HG02973 (cell line): ENCODE results near the gene PLIN5.
"Not testable (repeated sequence)": the region's sequence is repeated elsewhere in the genome, so short reads cannot be mapped to it uniquely, and the experiment has no call there.

ENCODE experiments used
- ATAC-seq: cut with Tn5 transposase; IDR thresholded peaks from one replicate; pipeline ENCODE4 v1.9.1; 2021; ENCODE audit warnings: moderate library complexity; ENCODE audit not compliant: unreplicated experiment

Gene PLIN5

DNA sequence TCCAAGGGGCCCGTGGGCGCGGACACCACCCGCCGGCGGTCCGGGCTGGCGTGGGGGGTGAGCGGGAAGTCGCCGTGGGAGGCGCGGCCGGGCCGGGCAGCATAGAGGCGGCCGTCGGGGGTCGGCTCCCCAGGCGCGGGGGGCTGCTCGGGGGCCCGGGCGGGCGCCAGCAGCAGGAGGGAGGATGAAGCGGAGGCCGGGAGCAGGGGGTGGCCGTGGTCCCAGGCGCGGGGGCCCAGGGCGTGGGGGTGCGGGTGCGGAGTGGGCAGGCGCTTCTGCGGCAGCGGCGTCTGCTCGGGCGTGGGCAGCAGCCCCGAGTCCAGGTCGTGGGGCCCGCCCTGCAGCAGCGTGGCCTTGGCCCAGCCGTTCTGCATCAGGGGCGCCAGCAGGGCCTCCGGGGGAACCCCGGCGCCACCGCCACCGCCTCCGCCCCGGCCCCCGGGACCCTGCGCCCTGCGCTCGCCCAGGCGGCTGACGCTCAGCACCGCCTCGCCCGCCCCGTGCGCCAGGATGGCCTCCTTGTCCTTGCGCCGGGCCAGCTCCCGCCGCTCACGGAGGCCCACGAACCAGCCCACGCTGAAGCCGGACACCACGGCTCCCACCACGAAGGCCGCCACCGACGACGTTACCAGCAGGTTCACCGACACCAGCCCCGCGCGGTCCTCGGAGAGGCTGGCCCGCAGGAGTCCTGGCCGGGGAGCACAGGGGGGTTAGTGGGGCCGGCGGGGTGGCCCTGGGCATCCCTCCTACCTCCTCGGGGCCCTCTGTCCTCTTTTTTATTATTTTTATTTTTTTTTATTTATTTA lies 9.0 kb upstream of the PLIN5 start:
- ATAC-seq = no peak

GRCh38 chr19:4542896-4543841 lies 8.1 kb upstream of the PLIN5 start:
- ATAC-seq = no peak

DNA sequence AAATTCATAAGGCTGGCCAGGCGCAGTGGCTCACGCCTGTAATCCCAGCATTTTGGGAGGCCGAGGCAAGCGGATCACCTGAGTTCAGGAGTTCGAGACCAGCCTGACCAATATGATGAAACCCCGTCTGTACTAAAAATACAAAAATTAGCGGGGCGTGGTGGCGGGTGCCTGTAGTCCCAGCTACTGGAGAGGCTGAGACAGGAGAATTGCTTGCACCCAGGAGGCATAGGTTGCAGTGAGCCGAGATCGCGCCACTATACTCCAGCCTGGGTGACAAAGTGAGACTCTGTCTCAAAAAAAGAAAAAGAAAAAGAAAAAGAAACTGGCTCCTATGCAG lies 6.8 kb upstream of the PLIN5 start:
- not testable (repeated sequence) for ATAC-seq

GRCh38 chr19:4541114-4541805 lies 6.2 kb upstream of the PLIN5 start:
- ATAC-seq = no peak

DNA sequence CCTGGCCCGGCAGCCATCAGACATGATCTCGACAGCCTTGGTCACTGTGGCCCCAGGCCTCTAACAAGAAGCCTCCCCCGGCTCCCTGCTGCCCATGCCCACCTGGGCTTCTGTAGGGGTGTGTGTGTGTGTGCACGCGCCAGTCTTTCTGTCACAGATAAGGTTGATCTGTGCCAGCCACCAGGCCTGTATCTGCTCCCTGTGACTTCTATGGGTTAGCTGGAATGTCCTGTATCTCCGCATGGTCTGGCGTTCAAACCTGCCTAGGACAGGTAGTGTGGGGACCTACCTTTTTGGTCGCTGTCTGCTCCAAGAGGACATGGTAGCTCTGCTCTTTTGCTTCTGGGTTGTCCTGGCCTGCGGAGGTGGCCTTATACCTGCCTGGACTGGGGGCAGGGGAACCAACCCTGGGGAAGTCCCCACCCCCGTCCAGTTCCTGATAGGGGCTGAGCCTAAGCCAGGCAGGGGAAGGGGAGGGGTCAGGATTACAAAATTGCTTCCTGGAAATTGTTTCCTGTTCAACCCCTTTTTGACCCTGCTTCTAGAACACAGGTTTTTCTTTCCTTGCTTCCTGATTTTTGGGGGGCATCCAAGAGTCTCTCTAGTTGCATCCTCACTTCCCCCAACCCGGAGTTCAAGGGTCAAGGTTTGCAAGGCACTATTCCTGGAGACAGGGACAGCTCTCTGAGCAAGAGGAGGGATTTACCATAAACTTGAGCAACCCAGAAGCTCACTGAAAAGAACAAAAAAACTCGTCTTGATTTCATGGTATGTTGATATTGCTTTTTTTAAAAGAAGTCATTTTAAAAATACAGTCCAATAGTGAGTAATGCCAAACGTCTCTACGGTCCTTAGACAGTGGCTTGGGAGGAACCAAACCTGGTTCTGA lies 4.9 kb upstream of the PLIN5 start, which contains the start of gene LRG1:
Gene LRG1 (minus strand): TSS at position 344 of the 889 bp plus-strand sequence. CDS start 23 bp downstream, at position 321.
- no peak for ATAC-seq

DNA sequence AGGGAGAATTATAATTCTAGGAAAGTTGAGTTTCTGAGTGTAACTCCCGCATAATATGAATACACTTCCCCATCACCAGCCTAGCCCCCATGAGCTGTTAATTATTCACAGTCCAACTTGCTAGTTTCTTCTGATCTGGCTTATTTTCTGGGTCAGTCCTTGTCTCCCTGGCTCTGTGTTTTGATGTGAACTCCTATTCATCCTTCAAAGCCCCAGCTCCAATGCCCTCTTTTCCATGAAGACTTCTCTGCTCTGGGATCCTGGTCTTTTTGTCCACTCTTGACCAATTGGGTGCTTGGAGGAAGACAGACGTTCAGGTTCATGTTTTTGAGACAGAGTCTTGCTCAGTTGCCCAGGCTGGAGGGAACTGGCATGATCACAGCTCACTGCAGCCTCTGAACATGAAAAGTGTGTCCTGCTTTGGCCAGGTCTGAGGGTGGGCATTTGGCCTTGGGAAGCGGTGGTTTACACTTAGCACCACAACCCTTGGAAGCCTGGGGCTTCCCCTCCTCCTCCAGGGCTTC lies 4.2 kb upstream of the PLIN5 start:
- ATAC-seq = no peak

DNA sequence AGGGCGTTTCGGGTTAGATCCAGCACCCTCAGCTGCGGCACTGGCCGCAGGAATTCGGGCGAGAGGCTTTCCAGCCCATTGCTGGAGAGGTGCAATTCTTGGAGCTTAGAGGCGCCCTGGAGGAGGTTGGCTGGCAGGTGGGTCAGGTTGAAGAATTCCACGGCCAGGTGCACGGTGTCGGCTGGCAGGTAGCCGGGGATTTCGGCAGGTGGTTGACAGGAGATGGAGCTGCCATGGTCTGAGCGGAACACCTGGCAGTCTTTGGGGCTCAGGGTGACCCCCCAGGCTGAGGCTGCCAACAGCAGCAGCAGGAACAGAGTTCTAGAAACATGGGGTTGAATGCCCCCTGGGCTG lies 3.6 kb upstream of the PLIN5 start:
- ATAC-seq = no peak

DNA sequence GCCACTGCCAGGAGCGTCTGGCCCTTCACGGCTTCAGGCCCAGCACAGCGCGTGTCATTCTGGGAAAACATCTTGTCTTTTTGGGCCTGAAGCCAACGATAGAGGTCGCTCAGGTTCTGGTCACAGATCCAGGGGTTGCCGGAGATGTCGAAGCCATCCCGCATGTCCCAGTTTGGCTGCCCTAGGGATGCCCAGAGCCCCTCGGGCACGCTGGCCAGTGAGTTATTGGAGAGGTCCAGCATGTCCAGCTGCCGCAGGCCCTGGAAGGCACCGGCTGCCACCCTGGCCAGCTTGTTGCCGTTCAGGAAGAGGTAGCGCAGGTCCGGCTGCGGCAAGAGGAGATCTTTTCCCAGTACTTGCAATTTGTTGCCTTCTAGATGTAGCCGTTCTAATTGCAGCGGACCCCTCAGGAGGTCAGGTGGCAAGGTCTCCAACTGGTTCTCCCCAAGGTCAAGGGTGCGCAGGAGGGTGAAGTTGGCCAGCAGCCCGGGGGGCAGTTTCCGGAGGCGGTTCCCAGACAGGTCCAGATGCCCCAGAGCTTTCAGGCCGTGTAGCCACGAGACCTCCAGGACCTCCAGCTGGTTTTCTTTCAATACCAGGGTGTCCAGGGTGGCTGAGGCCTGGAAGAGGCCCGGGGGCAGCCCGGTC lies 3.1 kb upstream of the PLIN5 start:
- ATAC-seq = no peak

DNA sequence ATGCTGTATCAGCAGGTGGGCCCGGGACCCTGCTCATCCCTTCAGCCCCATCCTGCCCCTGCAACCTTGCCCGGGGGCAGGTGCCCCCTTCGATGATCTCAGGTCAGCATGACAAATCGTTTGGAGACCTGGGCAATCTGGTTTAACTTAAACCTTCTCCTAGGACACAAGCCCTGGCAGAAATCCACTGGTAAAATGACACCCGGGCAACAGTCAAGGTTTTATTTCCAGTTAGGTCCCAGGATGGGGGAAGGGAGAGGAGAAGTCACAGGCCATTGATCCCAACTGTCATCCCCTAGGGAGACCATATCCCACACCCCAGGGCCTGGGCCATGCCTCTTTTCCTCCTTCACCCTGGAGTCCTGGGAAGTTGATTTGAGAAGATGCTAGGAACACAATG lies 1.8 kb upstream of the PLIN5 start:
- ATAC-seq = no peak

- no peak for ATAC-seq
Observed at GRCh38 chr19:4533835-4534424, 1.1 kb downstream of the PLIN5 start.

GRCh38 chr19:4533334-4533733 lies 1.7 kb downstream of the PLIN5 start:
- ATAC-seq = no peak

- no peak for ATAC-seq
Observed at GRCh38 chr19:4531562-4532165, 3.4 kb downstream of the PLIN5 start.

- ATAC-seq = no peak
Observed at GRCh38 chr19:4529924-4530522, 5.0 kb downstream of the PLIN5 start.

- no peak for ATAC-seq
Observed at GRCh38 chr19:4528843-4529242, 6.2 kb downstream of the PLIN5 start.

GRCh38 chr19:4527377-4527776 lies 7.6 kb downstream of the PLIN5 start:
- ATAC-seq = not testable (repeated sequence)

- no peak for ATAC-seq
Observed at GRCh38 chr19:4525563-4526002, 9.4 kb downstream of the PLIN5 start.

- no peak for ATAC-seq
Observed at GRCh38 chr19:4524808-4525562, 10.0 kb downstream of the PLIN5 start.
